Activated T-helper 1 cell treated with anti-CD3 and anti-CD28 coated beads, Interleukin-12 subunit alpha, Interleukin-12 subunit beta, Interleukin-2, Interleukin-4 antibody, amounts not matched to agents 30 ng/mL and 10 ng/mL and 1 ng/mL, durations not matched to agents 14 hours and 24 hours and 36 hours (primary cell): ENCODE data around the gene SNX25. TPM values are rescaled to one million over a fixed set of nuclear protein-coding genes. Genes with fewer than 3 reads are reported as not detected.
A peak's percentile ranks its signal among the peaks of the same experiment; 100 is the strongest.
"Not testable (repeated sequence)": the region's sequence is repeated elsewhere in the genome, so short reads cannot be mapped to it uniquely, and the experiment has no call there.

ENCODE experiments used
- DNase-seq: peaks from one replicate; pipeline ENCODE4 v3.0.0; 2021; ENCODE audit warnings: low spot score
- H3K27ac Mint-ChIP-seq: one replicate; pipeline ENCODE4 v1.8.0; 2021; ENCODE audit warnings: mild to moderate bottlenecking, mixed read lengths
- H3K27me3 Mint-ChIP-seq: one replicate; pipeline ENCODE4 v1.8.0; 2022; ENCODE audit warnings: mild to moderate bottlenecking, moderate library complexity, mixed read lengths; ENCODE audit not compliant: insufficient read depth
- H3K36me3 Mint-ChIP-seq: one replicate; pipeline ENCODE4 v1.8.0; 2021; ENCODE audit warnings: low read depth, mixed read lengths
- H3K4me1 Mint-ChIP-seq: one replicate; pipeline ENCODE4 v1.8.0; 2021; ENCODE audit warnings: low read depth, mixed read lengths
- H3K4me3 Mint-ChIP-seq: one replicate; pipeline ENCODE4 v1.8.0; 2021; ENCODE audit warnings: mild to moderate bottlenecking, moderate library complexity, mixed read lengths
- H3K9me3 Mint-ChIP-seq: one replicate; pipeline ENCODE4 v1.8.0; 2021; ENCODE audit warnings: mixed read lengths
- intact Hi-C: fragments of 100-400 bp; cut with micrococcal nuclease; formaldehyde crosslinking; loops from one replicate; pipeline ENCODE4 v1.15.1; 2024
- total RNA-seq: library from RNA; stranded (reverse); gene quantifications from 2 replicates; pipeline ENCODE4 v1.2.3, GENCODE V29; 2022

Gene SNX25
- total RNA-seq, 1 donor from 2014 or later: 22.9 TPM

DNA sequence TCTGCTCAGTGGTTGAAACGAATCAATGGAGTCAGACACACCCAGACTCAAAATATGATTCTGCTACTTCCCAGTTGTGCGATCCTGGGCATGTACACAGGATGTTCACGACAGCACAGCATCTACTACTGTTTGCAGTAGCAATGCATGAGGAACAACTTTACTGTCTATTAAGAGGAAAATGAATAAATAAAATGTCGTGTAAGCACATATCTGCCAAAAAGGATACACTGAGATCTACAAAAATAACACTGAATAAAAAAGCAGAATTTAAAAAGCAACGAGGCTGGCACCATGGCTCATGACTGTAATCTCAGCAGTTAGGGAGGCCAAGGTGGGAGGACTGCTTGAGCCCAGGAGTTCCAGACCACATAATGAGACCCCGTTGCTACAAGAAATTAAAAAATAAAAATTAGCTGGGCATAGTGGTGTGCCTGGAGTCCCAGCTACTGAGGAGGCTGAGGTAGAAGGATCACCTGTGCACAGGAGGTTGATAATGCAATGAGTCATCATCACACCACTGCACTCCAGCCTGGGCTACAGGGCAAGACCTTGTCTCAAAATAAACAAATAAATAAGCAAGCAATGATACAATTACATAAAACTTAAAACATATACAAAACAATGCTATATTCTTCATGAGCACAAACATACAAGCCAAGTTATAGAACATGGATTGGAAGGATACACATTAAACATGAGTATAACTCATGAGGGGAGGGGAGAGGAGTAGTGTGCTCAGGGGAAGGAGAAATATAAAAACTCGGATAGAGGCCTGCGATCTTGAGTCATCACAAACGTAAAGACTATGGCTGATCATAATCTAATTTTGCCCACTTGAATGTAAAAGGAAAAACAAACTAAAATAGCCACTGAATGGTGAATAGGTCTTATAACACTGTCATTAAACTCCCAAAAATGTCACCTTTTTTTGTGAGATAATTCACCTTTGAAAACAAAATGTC is 14.2 kb upstream of the SNX25 start:
- Mint-ChIP-seq H3K4me1 (peaks cover 22% of the 10 kb centered on the region), H3K27ac (no peak overlapping the region), H3K9me3 (no peaks in the 10 kb centered on the region), H3K27me3 (no peaks in the 10 kb centered on the region), H3K4me3 (no peak overlapping the region), H3K36me3 (peaks cover 22% of the 10 kb centered on the region)
- intact Hi-C loops: no loop called here
- no peak for DNase-seq

DNA sequence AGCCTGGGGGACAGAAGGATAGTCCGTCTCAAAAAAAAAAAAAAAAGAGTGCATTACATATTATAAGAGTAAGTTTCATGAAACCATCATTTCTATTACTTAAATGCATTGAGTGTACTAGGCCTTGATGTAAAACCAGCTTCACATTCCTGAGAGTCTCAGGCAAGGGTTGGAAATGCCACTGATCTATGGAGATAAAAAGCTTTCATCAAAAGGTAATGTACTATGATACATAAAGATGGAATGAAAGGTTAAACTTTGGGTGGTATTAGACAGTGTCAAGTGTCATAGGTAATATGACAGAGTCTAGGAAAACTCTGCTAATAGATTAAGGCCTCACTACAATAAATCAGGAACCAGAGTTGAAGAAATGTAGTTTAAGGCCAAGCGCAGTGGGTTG is 13.0 kb upstream of the SNX25 start:
- intact Hi-C loops: no loop called here
- peaks cover 20% of the 10 kb centered on the region for H3K4me1 Mint-ChIP-seq
- H3K27ac Mint-ChIP-seq: no peak overlapping the region
- peaks cover 14% of the 10 kb centered on the region for H3K36me3 Mint-ChIP-seq
- DNase-seq: no peak
- H3K4me3 Mint-ChIP-seq: no peak overlapping the region
- no peaks in the 10 kb centered on the region for H3K9me3 Mint-ChIP-seq
- no peaks in the 10 kb centered on the region for H3K27me3 Mint-ChIP-seq

DNA sequence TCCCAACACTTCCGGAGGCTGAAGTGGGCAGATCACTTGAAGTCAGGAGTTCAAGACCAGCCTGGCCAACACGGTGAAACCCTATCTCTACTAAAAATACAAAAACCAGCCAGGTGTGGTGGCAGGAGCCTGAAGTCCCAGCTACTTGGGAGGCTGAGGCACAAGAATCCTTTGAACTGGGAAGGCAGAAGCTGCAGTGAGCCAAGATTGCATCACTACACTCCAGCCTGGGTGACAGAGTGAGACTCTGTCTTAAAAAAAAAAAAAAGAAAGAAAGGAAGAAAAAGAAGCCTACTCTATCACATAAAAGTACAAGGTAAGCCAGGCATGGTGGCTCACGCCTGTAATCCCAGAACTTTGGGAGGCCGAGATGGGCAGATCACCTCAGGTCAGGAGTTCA is 11.2 kb upstream of the SNX25 start:
- not testable (repeated sequence) for H3K9me3 Mint-ChIP-seq, H3K27me3 Mint-ChIP-seq, H3K4me3 Mint-ChIP-seq

DNA sequence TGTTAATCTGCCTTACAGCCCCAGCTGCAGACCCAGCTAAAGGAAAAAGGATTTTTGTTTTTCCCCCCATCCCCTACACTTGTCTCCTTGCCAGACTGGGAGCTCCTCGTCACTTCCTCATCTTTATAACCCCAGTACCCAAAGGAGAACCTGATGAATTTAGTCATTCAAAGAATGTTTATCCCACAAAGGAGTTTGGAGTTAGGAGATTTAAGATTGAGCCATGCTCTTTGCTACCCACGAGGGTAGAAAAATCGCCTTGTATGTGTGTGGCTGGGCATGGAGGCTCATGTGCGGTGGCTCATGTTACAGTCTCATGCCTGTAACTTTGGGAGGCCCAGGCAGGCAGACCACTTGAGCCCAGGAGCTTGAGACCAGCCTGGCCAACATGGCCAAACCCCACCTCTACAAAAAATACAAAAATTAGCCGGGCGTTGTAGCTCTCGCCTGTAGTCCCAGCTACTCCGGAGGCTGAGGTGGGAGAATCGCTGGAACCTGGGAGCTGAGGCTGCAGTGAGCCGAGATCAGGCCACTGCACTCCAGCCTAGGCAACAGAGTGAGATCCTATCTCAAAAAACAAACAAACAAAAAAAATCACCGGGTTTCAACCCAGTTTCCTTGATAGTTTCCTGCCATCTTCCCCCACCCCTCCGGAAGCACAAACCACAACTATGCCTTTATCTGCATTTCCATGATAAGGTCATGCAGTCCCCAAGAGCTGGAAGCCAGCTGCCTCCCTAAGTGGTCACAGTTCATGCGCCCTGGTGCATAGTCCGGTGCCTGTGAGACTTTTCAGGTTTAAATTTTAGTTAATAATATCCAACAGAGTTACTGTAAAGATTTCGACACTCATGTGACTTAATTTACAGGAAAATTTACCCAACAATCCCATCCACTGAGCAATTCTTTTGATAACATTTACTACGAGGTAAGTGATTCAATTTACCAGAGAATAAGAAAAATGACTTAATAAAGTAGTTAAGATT is 7.1 kb upstream of the SNX25 start:
- Mint-ChIP-seq H3K4me1 (peaks cover 36% of the 10 kb centered on the region), H3K9me3 (no peaks in the 10 kb centered on the region), H3K4me3 (peak overlapping the region; percentile 99), H3K36me3 (peaks cover 5% of the 10 kb centered on the region), H3K27ac (peak overlapping the region; percentile 100), H3K27me3 (peaks cover 1% of the 10 kb centered on the region)
- intact Hi-C loops: loop anchor here (2.0 to 10.0 kb wide), 5 partner anchors 59 to 1695 kb away; partner anchors contain the start of genes CYP4V2 and SLC25A4
- DNase-seq: peak; percentile 44

More for the DNA sequence above, 11.2 kb upstream of the SNX25 start:
- peaks cover 31% of the 10 kb centered on the region for H3K4me1 Mint-ChIP-seq
- H3K36me3 Mint-ChIP-seq, H3K27ac Mint-ChIP-seq, intact Hi-C loops, DNase-seq: not testable (repeated sequence)

DNA sequence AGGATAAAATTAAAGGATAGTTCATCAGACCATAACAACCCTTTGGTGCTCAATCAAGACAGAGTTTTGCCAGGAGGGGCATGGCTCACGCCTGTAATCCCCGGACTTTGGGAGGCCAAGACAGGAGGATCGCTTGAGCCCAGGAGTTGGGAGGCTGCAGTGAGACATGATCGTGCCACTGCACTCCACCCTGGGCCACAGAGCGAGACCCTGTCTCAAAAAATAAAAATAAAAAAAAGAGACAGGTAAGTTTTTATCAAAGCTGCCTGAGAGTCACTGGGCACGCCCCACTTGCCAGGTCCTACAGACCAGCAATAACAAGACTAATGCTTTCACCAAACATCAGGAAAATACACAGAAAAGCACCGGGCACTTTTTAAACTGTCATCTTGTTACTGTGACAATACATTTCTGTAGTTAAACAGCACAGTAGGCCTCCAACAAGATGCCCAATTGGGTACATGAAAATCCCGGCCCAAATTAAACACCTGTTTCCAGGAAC is 6.4 kb upstream of the SNX25 start:
- peak overlapping the region; percentile 99 for H3K4me3 Mint-ChIP-seq
- intact Hi-C loops: loop anchor here (1.0 to 10.0 kb wide), 6 partner anchors 8 to 1696 kb away; partner anchors contain the start of genes CYP4V2 and SLC25A4
- peaks cover 5% of the 10 kb centered on the region for H3K36me3 Mint-ChIP-seq
- peak overlapping the region; percentile 100 for H3K27ac Mint-ChIP-seq
- H3K9me3 Mint-ChIP-seq: no peaks in the 10 kb centered on the region
- H3K4me1 Mint-ChIP-seq: peaks cover 36% of the 10 kb centered on the region
- no peak for DNase-seq
- peaks cover 1% of the 10 kb centered on the region for H3K27me3 Mint-ChIP-seq

DNA sequence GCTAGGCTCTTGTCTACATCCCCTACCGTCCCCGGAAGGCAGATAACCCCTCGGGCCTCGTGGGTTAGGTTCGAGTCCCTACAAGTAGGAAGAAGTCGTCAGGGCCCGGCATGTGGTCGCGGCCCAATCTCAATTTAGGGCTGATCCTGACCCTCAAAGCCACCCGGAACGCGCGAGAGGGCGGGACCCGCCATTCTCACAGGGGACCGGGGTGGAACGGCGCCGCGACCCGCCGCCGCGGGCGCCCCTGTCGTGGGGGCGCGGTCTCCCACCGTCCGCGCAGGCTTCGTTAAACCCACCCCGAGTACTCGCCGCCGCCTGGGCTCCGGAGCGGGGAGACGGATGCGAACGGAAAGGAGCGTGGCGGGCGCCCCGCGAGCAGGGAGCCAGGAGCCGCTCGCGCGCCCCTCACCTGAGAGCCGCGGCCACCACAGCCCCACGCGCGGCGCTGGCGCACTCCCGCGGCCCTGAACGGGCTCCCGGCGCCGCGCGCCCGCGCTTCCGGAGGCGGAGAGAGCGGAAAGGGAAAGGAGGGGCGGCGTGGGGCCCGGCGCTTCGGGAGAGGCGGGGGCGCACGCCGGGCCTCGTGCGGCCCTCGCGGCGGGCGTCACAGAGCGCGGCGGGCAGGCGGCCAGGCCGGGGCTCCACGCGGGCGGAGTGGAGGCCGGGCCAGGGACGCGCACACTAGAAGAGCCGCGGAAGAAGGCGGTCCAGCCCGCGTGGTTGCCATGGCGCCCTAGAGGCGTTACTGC is 5.7 kb upstream of the SNX25 start, which contains the start of gene CFAP97:
CFAP97 (minus strand) TSS at position 515 of the 752 bp plus-strand sequence. CDS start 12,804 bp downstream, outside the sequence.
- Mint-ChIP-seq H3K4me1 (peaks cover 36% of the 10 kb centered on the region), H3K27me3 (peaks cover 1% of the 10 kb centered on the region), H3K27ac (peak within 1 kb of the TSS; percentile 100), H3K36me3 (peaks cover 5% of the 10 kb centered on the region), H3K4me3 (peak within 1 kb of the TSS; percentile 99), H3K9me3 (no peaks in the 10 kb centered on the region)
- peak; percentile 75 for DNase-seq
- intact Hi-C loops: loop anchor here (1.0 to 10.0 kb wide), 14 partner anchors 8 to 1697 kb away; partner anchors contain the start of genes ANKRD37, CASP3, CCDC110 and CYP4V2

DNA sequence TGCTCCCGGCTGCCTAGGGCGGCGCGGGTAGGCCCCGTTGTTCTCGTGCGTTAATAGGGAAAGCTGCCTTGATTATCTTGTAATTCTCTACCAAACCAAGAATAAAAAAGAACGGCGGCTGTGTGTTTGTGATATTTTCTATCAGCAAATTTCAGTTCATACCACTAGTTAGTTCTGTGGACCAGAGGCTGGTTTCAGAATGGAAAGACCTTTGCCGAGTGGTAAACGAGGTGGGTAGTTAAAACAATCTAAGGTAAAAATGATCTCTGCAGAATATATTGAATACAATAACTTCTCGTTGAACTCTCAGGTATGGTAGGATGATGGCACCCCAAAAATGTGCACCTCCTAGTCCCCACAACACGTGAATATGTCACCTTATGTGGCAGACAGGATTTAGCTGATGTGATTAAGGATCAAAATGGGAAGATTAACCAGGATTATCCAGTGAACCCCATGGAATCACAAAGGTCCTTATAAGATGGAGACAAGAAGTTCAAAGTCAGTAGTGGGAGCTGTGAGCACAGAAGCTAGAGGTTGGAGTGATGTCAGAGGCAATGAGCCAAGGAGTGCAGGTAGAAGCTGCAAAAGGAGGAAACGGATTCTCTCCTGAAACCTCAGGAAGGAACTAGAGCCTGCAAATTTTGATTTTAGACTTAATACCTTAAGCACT is 5.0 kb upstream of the SNX25 start:
- Mint-ChIP-seq H3K4me3 (peak overlapping the region; percentile 82), H3K27me3 (peaks cover 1% of the 10 kb centered on the region), H3K36me3 (peaks cover 5% of the 10 kb centered on the region), H3K27ac (peak overlapping the region; percentile 76), H3K4me1 (peaks cover 42% of the 10 kb centered on the region), H3K9me3 (no peaks in the 10 kb centered on the region)
- no peak for DNase-seq
- intact Hi-C loops: loop anchor here (1.0 to 10.0 kb wide), 11 partner anchors 39 to 988 kb away; partner anchors contain the start of genes ANKRD37, CASP3, CCDC110 and CYP4V2

DNA sequence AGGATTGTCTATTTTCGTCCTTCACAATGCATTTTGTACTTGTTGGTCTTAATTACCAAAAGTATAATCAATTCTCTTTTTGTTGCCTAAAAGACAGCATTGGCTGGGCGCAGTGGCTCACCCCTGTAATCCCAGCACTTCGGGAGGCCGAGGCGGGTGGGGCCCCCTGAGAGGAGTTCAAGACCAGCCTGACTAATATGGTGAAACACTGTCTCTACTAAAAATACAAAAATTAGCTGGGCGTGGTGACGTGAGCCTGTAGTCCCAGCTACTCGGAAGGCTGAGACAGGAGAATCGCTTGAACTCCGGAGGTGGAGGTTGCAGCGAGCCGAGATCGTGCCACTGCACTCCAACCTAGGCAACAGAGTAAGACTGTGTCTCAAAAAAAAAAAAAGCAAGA is 4.3 kb upstream of the SNX25 start:
- H3K4me1 Mint-ChIP-seq: peaks cover 42% of the 10 kb centered on the region
- not testable (repeated sequence) for H3K9me3 Mint-ChIP-seq, H3K27me3 Mint-ChIP-seq, H3K36me3 Mint-ChIP-seq, DNase-seq, H3K27ac Mint-ChIP-seq
- peak overlapping the region; percentile 82 for H3K4me3 Mint-ChIP-seq
- intact Hi-C loops: loop anchor here (2.0 to 10.0 kb wide), 3 partner anchors 140 to 670 kb away; partner anchors contain the start of genes CASP3 and PRIMPOL

DNA sequence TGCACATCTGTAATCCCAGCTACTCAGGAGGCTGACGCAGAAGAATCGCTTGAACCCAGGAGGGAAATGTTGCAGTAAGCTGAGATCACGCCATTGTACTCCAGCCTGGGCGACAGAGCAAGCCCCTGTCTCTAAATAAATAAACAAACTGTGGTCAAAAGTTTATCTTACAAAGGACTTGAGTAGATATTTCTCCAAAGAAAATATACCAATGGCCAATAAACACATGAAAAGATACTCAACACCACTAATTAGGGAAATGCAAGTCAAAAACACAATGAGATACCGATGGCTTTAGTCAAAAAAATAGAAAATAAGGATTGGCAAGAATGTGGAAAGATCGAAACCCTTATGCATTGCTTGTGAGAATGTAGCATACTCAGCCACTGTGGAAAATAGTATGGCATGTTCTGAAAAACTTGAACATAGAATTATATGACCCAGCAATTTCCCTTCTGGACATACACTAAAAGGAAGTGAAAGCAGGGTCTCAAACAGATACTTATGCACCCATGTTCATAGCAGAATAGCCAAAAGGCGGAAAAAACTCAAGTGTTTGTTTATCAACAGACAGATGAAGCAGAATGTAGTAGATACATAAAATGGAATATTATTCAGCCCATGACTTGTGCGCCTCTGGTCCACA is 3.6 kb upstream of the SNX25 start:
- H3K4me3 Mint-ChIP-seq: no peak overlapping the region
- no peaks in the 10 kb centered on the region for H3K36me3 Mint-ChIP-seq
- H3K27me3 Mint-ChIP-seq: peaks cover 1% of the 10 kb centered on the region
- H3K27ac Mint-ChIP-seq: no peak overlapping the region
- H3K9me3 Mint-ChIP-seq: no peaks in the 10 kb centered on the region
- intact Hi-C loops: loop anchor here (2.0 to 10.0 kb wide), 3 partner anchors 139 to 671 kb away; partner anchors contain the start of genes CASP3 and PRIMPOL
- peaks cover 46% of the 10 kb centered on the region for H3K4me1 Mint-ChIP-seq
- no peak for DNase-seq

DNA sequence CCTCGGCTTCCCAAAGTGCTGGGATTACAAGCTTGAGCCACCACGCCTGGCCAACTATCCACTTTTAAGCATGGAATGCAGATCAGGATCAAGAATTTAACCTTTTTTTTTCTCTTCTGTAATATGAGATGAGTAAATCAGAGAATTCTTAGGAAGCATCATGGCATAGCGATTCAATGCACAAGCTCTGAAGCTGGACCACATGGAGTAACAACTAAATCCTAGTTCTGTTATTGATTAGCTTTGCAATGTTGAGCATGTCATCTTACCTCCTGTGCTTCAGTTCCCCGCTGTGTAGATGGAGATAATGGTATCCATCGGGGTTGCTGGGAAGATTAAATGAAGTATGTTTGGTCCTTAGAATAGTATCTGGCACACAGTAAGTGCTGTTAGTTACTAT is 1.9 kb upstream of the SNX25 start:
- Mint-ChIP-seq H3K36me3 (no peaks in the 10 kb centered on the region), H3K4me1 (peaks cover 43% of the 10 kb centered on the region), H3K4me3 (no peak overlapping the region), H3K27ac (no peak overlapping the region), H3K27me3 (peaks cover 5% of the 10 kb centered on the region), H3K9me3 (no peaks in the 10 kb centered on the region)
- DNase-seq: no peak
- intact Hi-C loops: loop anchor here (10.0 kb wide), 1 partner anchor 673 kb away; no protein-coding TSS in a partner anchor

DNA sequence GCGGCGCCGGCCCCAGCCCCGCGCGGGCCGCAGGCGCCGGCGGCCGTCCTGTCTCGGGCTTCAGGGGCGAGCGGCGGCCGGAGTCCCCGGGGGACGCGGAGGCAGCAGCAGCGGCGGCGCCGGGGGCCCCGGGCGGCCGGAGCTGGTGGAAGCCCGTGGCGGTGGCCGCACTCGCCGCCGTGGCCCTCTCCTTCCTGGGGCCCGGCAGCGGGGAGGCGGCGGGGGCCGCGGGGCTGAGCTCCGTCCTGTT is 379 bp downstream of the SNX25 start:
- not testable (repeated sequence) for H3K27ac Mint-ChIP-seq, H3K36me3 Mint-ChIP-seq, H3K27me3 Mint-ChIP-seq, H3K4me3 Mint-ChIP-seq, H3K9me3 Mint-ChIP-seq, DNase-seq
- intact Hi-C loops: loop anchor here (1.0 to 10.0 kb wide), 5 partner anchors 37 to 675 kb away; partner anchors contain the start of genes ANKRD37, CENPU and UFSP2
- H3K4me1 Mint-ChIP-seq: peaks cover 33% of the 10 kb centered on the region
